K562 (cell line): ENCODE data around the gene PTPRF. TPM values are rescaled to one million over a fixed set of nuclear protein-coding genes. Genes with fewer than 3 reads are reported as not detected.

ENCODE experiments used
- ATAC-seq: fragments of 200-7000 bp; cut with Tn5 transposase; 3 replicates; pipeline ENCODE4 v1.9.1; 2020; ENCODE audit warnings: moderate library complexity
- BruUV-seq: library from RNA; stranded (reverse); fragments of 400-500 nt; replicated peaks from 2 replicates; lab custom pipeline; 2021; lab: Mats Ljungman, UMichigan
- CTCF ChIA-PET: fragments of 300-600 bp; formaldehyde crosslinking; extraction: SDS; loops from one replicate; lab custom pipeline; 2021; ENCODE audit warnings: low intra/inter-chr PET ratio; lab: Yijun Ruan, JAX
- POLR2A ChIA-PET: fragments of 300-600, 350-650 bp; sonication (Branson Sonifier 250); formaldehyde crosslinking; extraction: SDS; loops from one replicate; lab custom pipeline; 2021; ENCODE audit warnings: antibody characterized with exemption, inconsistent platforms; lab: Yijun Ruan, JAX
- DNase-seq, 4 experiments: peaks; one replicate each; pipeline versions ENCODE4 v3.0.0 to v3.0.0-alpha.2; 2011 to 2018; ENCODE audit warnings: low spot score in 3 of 4, mixed read lengths in 3 of 4; ENCODE audit errors: extremely low read depth in 1 of 4
- FAIRE-seq: peaks from 2 replicates; lab custom pipeline; 2011; peaks lifted over from hg19 to GRCh38; lab: Jason Lieb, UNC
- H2AFZ ChIP-seq: 2 replicates; pipeline ENCODE4 v1.6.0; 2011; ENCODE audit warnings: low read depth, low read length, control low read depth, inconsistent platforms
- H3K27ac ChIP-seq: fragments of 200-600 bp; 3 replicates; pipeline ENCODE4 v1.8.0; 2011; ENCODE audit warnings: low read depth, mild to moderate bottlenecking, control low read depth, inconsistent platforms, low read length, moderate library complexity, mixed read lengths; ENCODE audit errors: extremely low read depth
- H3K27me3 ChIP-seq, 2 experiments: fragments of 300-600 bp in 1 of 2; 2 replicates in 1 of 2; 3 replicates in 1 of 2; pipeline versions ENCODE4 v1.6.0 to v1.8.0; 2011; ENCODE audit warnings: inconsistent platforms in 2 of 2, low read length in 2 of 2, mild to moderate bottlenecking in 1 of 2, mixed read lengths in 1 of 2, moderate library complexity in 1 of 2; ENCODE audit not compliant: control insufficient read depth in 2 of 2, insufficient read depth in 2 of 2
- H3K36me3 ChIP-seq: fragments of 300-600 bp; 3 replicates; pipeline ENCODE4 v1.8.0; 2011; ENCODE audit warnings: mild to moderate bottlenecking, low read length, inconsistent platforms; ENCODE audit not compliant: control insufficient read depth, insufficient read depth
- H3K4me1 ChIP-seq, 2 experiments: fragments of 200-600 bp in 1 of 2; replicated peaks in 1 of 2; 2 replicates in 1 of 2; 3 replicates in 1 of 2; pipeline versions ENCODE4 v1.5.1 to v1.8.0; 2011; ENCODE audit warnings: inconsistent platforms in 2 of 2, low read length in 2 of 2, mild to moderate bottlenecking in 1 of 2, mixed read lengths in 1 of 2, moderate library complexity in 1 of 2; ENCODE audit not compliant: control insufficient read depth in 2 of 2, insufficient read depth in 2 of 2
- H3K4me2 ChIP-seq: 2 replicates; pipeline ENCODE4 v1.6.1; 2011; ENCODE audit warnings: low read length, control low read depth, inconsistent platforms, mixed read lengths; ENCODE audit not compliant: insufficient read depth
- H3K4me3 ChIP-seq: fragments of 200-600 bp; sonication (generic), shearing (Covaris generic); 2 replicates; pipeline ENCODE4 v1.5.1; 2016; ENCODE audit warnings: control low read depth, inconsistent platforms
- H3K79me2 ChIP-seq: fragments of 200-600 bp; 3 replicates; pipeline ENCODE4 v1.8.0; 2011; ENCODE audit warnings: low read length, inconsistent platforms; ENCODE audit not compliant: control insufficient read depth, insufficient read depth
- H3K9ac ChIP-seq, 2 experiments: 2 replicates each; pipeline versions ENCODE4 v1.6.0 to v1.6.1; 2011; ENCODE audit warnings: low read depth in 2 of 2, low read length in 2 of 2, control low read depth in 1 of 2, inconsistent platforms in 1 of 2, mild to moderate bottlenecking in 1 of 2, mixed read lengths in 1 of 2; ENCODE audit not compliant: insufficient read depth in 1 of 2
- H3K9me1 ChIP-seq: one replicate; pipeline ENCODE4 v1.6.0; 2011; ENCODE audit warnings: inconsistent platforms, mild to moderate bottlenecking, low read length, moderate library complexity; ENCODE audit not compliant: control insufficient read depth, insufficient read depth
- H3K9me3 ChIP-seq: replicated peaks from 2 replicates; pipeline ENCODE4 v1.5.1; 2011; ENCODE audit warnings: low read depth, low read length, inconsistent platforms; ENCODE audit not compliant: control insufficient read depth, insufficient read depth
- H4K20me1 ChIP-seq: replicated peaks from 2 replicates; pipeline ENCODE4 v1.6.1; 2011; ENCODE audit warnings: low read length, inconsistent platforms, mixed read lengths; ENCODE audit not compliant: control insufficient read depth, insufficient read depth
- CBFB ChIP-seq: sonication (generic); formaldehyde crosslinking; IDR thresholded peaks from 2 replicates; pipeline ENCODE4 v1.4.0; 2020; ENCODE audit warnings: mild to moderate bottlenecking, missing genetic modification reagents
- CBX8 ChIP-seq: fragments of 200-600 bp; sonication (generic); IDR thresholded peaks from 2 replicates; pipeline ENCODE4 v1.6.1; 2012; ENCODE audit warnings: borderline replicate concordance, mixed run types, low read depth, mild to moderate bottlenecking, moderate library complexity, mixed read lengths, low read length, control low read depth, inconsistent platforms; ENCODE audit not compliant: poor library complexity, severe bottlenecking; ENCODE audit errors: extremely low read depth
- HLTF ChIP-seq: fragments of 450-650 bp; IDR thresholded peaks from 2 replicates; pipeline ENCODE4 v1.6.1; 2016
- JUND ChIP-seq, 2 experiments: IDR thresholded peaks; 2 replicates in 1 of 2; 3 replicates in 1 of 2; pipeline ENCODE4 v1.6.1; 2011; ENCODE audit warnings: borderline replicate concordance in 2 of 2, low read depth in 2 of 2, low read length in 2 of 2, improper control_type of control experiment in 1 of 2, missing biosample characterization in 1 of 2, missing genetic modification characterization in 1 of 2, missing genetic modification reagents in 1 of 2
- LCOR ChIP-seq: sonication (generic); formaldehyde crosslinking; IDR thresholded peaks from 2 replicates; pipeline ENCODE4 v1.8.0; 2022; ENCODE audit warnings: mild to moderate bottlenecking, missing genetic modification reagents
- NONO ChIP-seq, 2 experiments: fragments of 200-400 bp in 1 of 2; fragments of 450-650 bp in 1 of 2; formaldehyde crosslinking in 1 of 2; IDR thresholded peaks; 2 replicates each; pipeline ENCODE4 v1.6.1; 2017; ENCODE audit warnings: low read depth in 2 of 2, mild to moderate bottlenecking in 2 of 2, moderate library complexity in 2 of 2, low read length in 1 of 2
- PREB ChIP-seq: sonication (generic); formaldehyde crosslinking; IDR thresholded peaks from 2 replicates; pipeline ENCODE4 v1.8.1; 2023; ENCODE audit warnings: mild to moderate bottlenecking, missing genetic modification reagents
- RUNX1 ChIP-seq: sonication (generic); IDR thresholded peaks from 2 replicates; pipeline ENCODE4 v1.6.1; 2016; ENCODE audit warnings: antibody characterized with exemption, low read depth
- SPI1 ChIP-seq: IDR thresholded peaks from 2 replicates; pipeline ENCODE4 v1.6.1; 2011; ENCODE audit warnings: low read depth, low read length, control low read depth, borderline replicate concordance
- TAL1 ChIP-seq: fragments of 450-650 bp; IDR thresholded peaks from 2 replicates; pipeline ENCODE4 v1.6.1; 2016; ENCODE audit warnings: mild to moderate bottlenecking
- ZNF124 ChIP-seq: sonication (generic); formaldehyde crosslinking; IDR thresholded peaks from 2 replicates; pipeline ENCODE4 v1.8.1; 2022; ENCODE audit warnings: missing genetic modification reagents
- WGBS: fragments of 100-300 bp; shearing (Covaris generic); methylation state at CpG from one replicate; pipeline ENCODE4 v1.1.6; 2016; ENCODE audit warnings: low coverage, mixed read lengths; ENCODE audit not compliant: insufficient coverage; ENCODE audit errors: missing lambda C conversion rate; 5-methylcytosine and 5-hydroxymethylcytosine counted together
- in situ Hi-C: fragments of 300-500 bp; cut with MboI; formaldehyde crosslinking; loops from 4 replicates; pipeline ENCODE4 v1.15.0; 2018; ENCODE audit warnings: inconsistent platforms, mixed read lengths
- intact Hi-C: fragments of 100-400 bp; cut with micrococcal nuclease; formaldehyde crosslinking; loops from 2 replicates; pipeline ENCODE4 v1.14.2; 2022
- polyA plus RNA-seq, 8 experiments: library from polyadenylated mRNA; depleted of rRNA in 4 of 8; stranded (reverse) in 5 of 8; unstranded in 3 of 8; fragments of >200 nt; fragmentation: Nextera tagmentation in 2 of 8; fragmentation: Illumina TruSeq in 1 of 8; extraction: Ambion mirVana in 2 of 8; extraction: Trizol in 1 of 8; gene quantifications; 2 replicates each; pipeline versions ENCODE4 v1.2.1 to v1.2.3, GENCODE V29; 2011 to 2014; ENCODE audit warnings: inconsistent platforms in 1 of 8, missing spikeins in 1 of 8
- total RNA-seq, 7 experiments: library from RNA; depleted of rRNA in 6 of 7; stranded (reverse); fragments of >200 nt in 6 of 7; fragmentation: Illumina TruSeq in 2 of 7; extraction: Trizol in 2 of 7; gene quantifications; 2 replicates each; pipeline versions ENCODE4 v1.2.1 to v1.2.3, GENCODE V29; 2011 to 2021; ENCODE audit warnings: low replicate concordance in 1 of 7
- TF ChIP-seq, protein P1 (sequence below): fragments of 450-650 bp; IDR thresholded peaks from 2 replicates; pipeline ENCODE4 v1.7.1; 2018; ENCODE audit warnings: mild to moderate bottlenecking, low read depth; ENCODE audit not compliant: partially characterized antibody
- TF ChIP-seq, protein P2 (sequence below): IDR thresholded peaks from 3 replicates; pipeline ENCODE4 v1.6.1; 2011; ENCODE audit warnings: borderline replicate concordance, mild to moderate bottlenecking; ENCODE audit not compliant: insufficient read length, insufficient read depth
- TF ChIP-seq, protein P3 (sequence below): sonication (generic); formaldehyde crosslinking; IDR thresholded peaks from 2 replicates; pipeline ENCODE4 v1.5.0; 2020; ENCODE audit warnings: missing genetic modification reagents

The PTPRF gene
- total and polyA plus RNA-seq, 9 of the 15 experiments (the other 6 are each of a cell fraction or from before 2014, with no cell fraction given): 0.13 to 4.3 (median 1.1) TPM

GRCh38 chr1:43612406-43612805, 81.7 kb downstream of the PTPRF start:
- no peak for ATAC-seq
- no peak overlapping the region for H3K27ac ChIP-seq
- no TSS peak for BruUV-seq
- no peaks in the 10 kb centered on the region for H3K79me2 ChIP-seq
- H3K27me3 ChIP-seq: peaks cover 70 to 96% of the 10 kb centered on the region in 2 experiments
- ChIA-PET CTCF (no interaction called here), POLR2A (interaction anchor here (0.6 kb wide), 1 partner anchor 38 kb away, joined by 5 read pairs; no protein-coding TSS in a partner anchor)
- 2% methylated on average over 13 of the region's 15 CpGs for WGBS
- no peaks in the 10 kb centered on the region for H3K36me3 ChIP-seq
- intact Hi-C loops (no loop called here), in situ Hi-C loops (no loop called here)
- H3K4me2 ChIP-seq: no peak overlapping the region
- H4K20me1 ChIP-seq: peaks cover 47% of the 10 kb centered on the region
- H3K4me3 ChIP-seq: no peak overlapping the region
- H3K9me1 ChIP-seq: no peaks in the 10 kb centered on the region
- FAIRE-seq: no peak
- no peaks in the 10 kb centered on the region for H3K9me3 ChIP-seq
- no peak overlapping the region for H3K9ac ChIP-seq
- no peak overlapping the region for H2AFZ ChIP-seq
- no peaks in the 10 kb centered on the region for H3K4me1 ChIP-seq
- DNase-seq: no peak
- TF ChIP-seq TAL1 (no peak), LCOR (CRISPR knock-in tag) (no peak), ZNF124 (no peak), CBFB (CRISPR knock-in tag) (no peak), JUND (IDR thresholded peaks at IDR 0.05; ENCODE audit: borderline replicate concordance, low read depth, low read length) (no peak), JUND (tag; IDR thresholded peaks at IDR 0.05; ENCODE audit: borderline replicate concordance, low read depth, low read length) (no peak), RUNX1 (no peak), SPI1 (no peak), CBX8 (no peak), NONO (IDR thresholded peaks at IDR 0.05; ENCODE audit: low read depth in 2 of 2, low read length in 1 of 2) (no peak), HLTF (no peak), PREB (CRISPR knock-in tag) (no peak)
- TF ChIP-seq, protein P1, sequence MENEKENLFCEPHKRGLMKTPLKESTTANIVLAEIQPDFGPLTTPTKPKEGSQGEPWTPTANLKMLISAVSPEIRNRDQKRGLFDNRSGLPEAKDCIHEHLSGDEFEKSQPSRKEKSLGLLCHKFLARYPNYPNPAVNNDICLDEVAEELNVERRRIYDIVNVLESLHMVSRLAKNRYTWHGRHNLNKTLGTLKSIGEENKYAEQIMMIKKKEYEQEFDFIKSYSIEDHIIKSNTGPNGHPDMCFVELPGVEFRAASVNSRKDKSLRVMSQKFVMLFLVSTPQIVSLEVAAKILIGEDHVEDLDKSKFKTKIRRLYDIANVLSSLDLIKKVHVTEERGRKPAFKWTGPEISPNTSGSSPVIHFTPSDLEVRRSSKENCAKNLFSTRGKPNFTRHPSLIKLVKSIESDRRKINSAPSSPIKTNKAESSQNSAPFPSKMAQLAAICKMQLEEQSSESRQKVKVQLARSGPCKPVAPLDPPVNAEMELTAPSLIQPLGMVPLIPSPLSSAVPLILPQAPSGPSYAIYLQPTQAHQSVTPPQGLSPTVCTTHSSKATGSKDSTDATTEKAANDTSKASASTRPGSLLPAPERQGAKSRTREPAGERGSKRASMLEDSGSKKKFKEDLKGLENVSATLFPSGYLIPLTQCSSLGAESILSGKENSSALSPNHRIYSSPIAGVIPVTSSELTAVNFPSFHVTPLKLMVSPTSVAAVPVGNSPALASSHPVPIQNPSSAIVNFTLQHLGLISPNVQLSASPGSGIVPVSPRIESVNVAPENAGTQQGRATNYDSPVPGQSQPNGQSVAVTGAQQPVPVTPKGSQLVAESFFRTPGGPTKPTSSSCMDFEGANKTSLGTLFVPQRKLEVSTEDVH: no peak
- TF ChIP-seq, protein P2, sequence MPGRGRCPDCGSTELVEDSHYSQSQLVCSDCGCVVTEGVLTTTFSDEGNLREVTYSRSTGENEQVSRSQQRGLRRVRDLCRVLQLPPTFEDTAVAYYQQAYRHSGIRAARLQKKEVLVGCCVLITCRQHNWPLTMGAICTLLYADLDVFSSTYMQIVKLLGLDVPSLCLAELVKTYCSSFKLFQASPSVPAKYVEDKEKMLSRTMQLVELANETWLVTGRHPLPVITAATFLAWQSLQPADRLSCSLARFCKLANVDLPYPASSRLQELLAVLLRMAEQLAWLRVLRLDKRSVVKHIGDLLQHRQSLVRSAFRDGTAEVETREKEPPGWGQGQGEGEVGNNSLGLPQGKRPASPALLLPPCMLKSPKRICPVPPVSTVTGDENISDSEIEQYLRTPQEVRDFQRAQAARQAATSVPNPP: no peak
- TF ChIP-seq, protein P3, sequence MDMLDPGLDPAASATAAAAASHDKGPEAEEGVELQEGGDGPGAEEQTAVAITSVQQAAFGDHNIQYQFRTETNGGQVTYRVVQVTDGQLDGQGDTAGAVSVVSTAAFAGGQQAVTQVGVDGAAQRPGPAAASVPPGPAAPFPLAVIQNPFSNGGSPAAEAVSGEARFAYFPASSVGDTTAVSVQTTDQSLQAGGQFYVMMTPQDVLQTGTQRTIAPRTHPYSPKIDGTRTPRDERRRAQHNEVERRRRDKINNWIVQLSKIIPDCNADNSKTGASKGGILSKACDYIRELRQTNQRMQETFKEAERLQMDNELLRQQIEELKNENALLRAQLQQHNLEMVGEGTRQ (CRISPR knock-in tag): no peak
